IMR-90 (cell line): ENCODE results near the gene CD19. TPM values are rescaled to one million over a fixed set of nuclear protein-coding genes. Genes with fewer than 3 reads are reported as not detected.

Source experiments
- ATAC-seq: fragments of 200-7000 bp; cut with Tn5 transposase; 2 replicates; pipeline ENCODE4 v1.9.1; 2020; ENCODE audit warnings: low read depth, mild to moderate bottlenecking, moderate library complexity
- BruUV-seq: library from RNA; stranded (reverse); fragments of 400-500 nt; replicated peaks from 2 replicates; lab custom pipeline; 2021; lab: Mats Ljungman, UMichigan
- CTCF ChIA-PET: fragments of 300-600 bp; formaldehyde crosslinking; extraction: SDS; loops from one replicate; lab custom pipeline; 2021; ENCODE audit warnings: antibody characterized with exemption; lab: Yijun Ruan, JAX
- POLR2A ChIA-PET: fragments of 300-600 bp; sonication (Branson Sonifier 250); formaldehyde crosslinking; loops from one replicate; lab custom pipeline; 2022; ENCODE audit warnings: antibody characterized with exemption; ENCODE audit not compliant: unreplicated experiment; lab: Charles Lee
- DNase-seq: peaks from one replicate; pipeline ENCODE4 v3.0.0; 2013
- H2AFZ ChIP-seq: replicated peaks from 2 replicates; pipeline ENCODE3; 2013; ENCODE audit warnings: low read length, mild to moderate bottlenecking; ENCODE audit not compliant: poor library complexity
- H2AK5ac ChIP-seq: 2 replicates; pipeline ENCODE4 v1.6.1; 2013; ENCODE audit warnings: low read depth, low read length, inconsistent platforms
- H2AK9ac ChIP-seq: replicated peaks from 2 replicates; pipeline ENCODE3; 2013; ENCODE audit warnings: mild to moderate bottlenecking, low read depth, low read length, moderate library complexity; ENCODE audit not compliant: poor library complexity
- H2BK120ac ChIP-seq: 2 replicates; pipeline ENCODE4 v1.6.1; 2013; ENCODE audit warnings: low read depth, low read length, inconsistent platforms
- H2BK15ac ChIP-seq: 3 replicates; pipeline ENCODE4 v1.6.1; 2013; ENCODE audit warnings: low read depth, low read length, inconsistent platforms
- H2BK20ac ChIP-seq: 2 replicates; pipeline ENCODE4 v1.6.1; 2013; ENCODE audit warnings: low read depth, mild to moderate bottlenecking, inconsistent platforms, low read length, moderate library complexity
- H2BK5ac ChIP-seq: 2 replicates; pipeline ENCODE4 v1.6.1; 2013; ENCODE audit warnings: mild to moderate bottlenecking, low read depth, low read length, inconsistent platforms; ENCODE audit not compliant: poor library complexity, severe bottlenecking
- H3K14ac ChIP-seq: replicated peaks from 2 replicates; pipeline ENCODE4 v1.6.1; 2013; ENCODE audit warnings: low read depth, low read length, inconsistent platforms
- H3K18ac ChIP-seq: 2 replicates; pipeline ENCODE4 v1.6.1; 2013; ENCODE audit warnings: low read depth, low read length, control low read depth
- H3K23ac ChIP-seq: 2 replicates; pipeline ENCODE4 v1.6.1; 2013; ENCODE audit warnings: low read depth, low read length, inconsistent platforms
- H3K27ac ChIP-seq: 2 replicates; pipeline ENCODE4 v1.5.1; 2013; ENCODE audit warnings: mild to moderate bottlenecking, control low read depth, low read length; ENCODE audit not compliant: insufficient read depth
- H3K27me3 ChIP-seq: 2 replicates; pipeline ENCODE4 v1.6.1; 2013; ENCODE audit warnings: low read length; ENCODE audit not compliant: control insufficient read depth, insufficient read depth
- H3K36me3 ChIP-seq: 2 replicates; pipeline ENCODE4 v1.6.1; 2013; ENCODE audit warnings: low read length, mixed read lengths; ENCODE audit not compliant: control insufficient read depth, insufficient read depth
- H3K4ac ChIP-seq: 2 replicates; pipeline ENCODE4 v1.6.1; 2013; ENCODE audit warnings: low read depth, low read length, inconsistent platforms
- H3K4me1 ChIP-seq: 2 replicates; pipeline ENCODE4 v1.6.1; 2013; ENCODE audit warnings: low read length, mixed read lengths; ENCODE audit not compliant: control insufficient read depth, insufficient read depth
- H3K4me2 ChIP-seq: 2 replicates; pipeline ENCODE4 v1.6.1; 2013; ENCODE audit warnings: low read depth, mild to moderate bottlenecking, control low read depth, low read length, moderate library complexity
- H3K4me3 ChIP-seq: 2 replicates; pipeline ENCODE4 v1.5.1; 2013; ENCODE audit warnings: low read depth, mild to moderate bottlenecking, control low read depth, low read length, moderate library complexity; ENCODE audit not compliant: insufficient read depth
- H3K56ac ChIP-seq: 2 replicates; pipeline ENCODE4 v1.6.1; 2013; ENCODE audit warnings: low read length, inconsistent platforms; ENCODE audit not compliant: insufficient read depth; ENCODE audit errors: extremely low read depth
- H3K79me1 ChIP-seq, 2 experiments: 2 replicates each; pipeline ENCODE4 v1.6.1; 2013; ENCODE audit warnings: low read length in 2 of 2, inconsistent platforms in 1 of 2, low read depth in 1 of 2
- H3K9ac ChIP-seq: 2 replicates; pipeline ENCODE4 v1.6.1; 2013; ENCODE audit warnings: low read depth, low read length, control low read depth
- H3K9me1 ChIP-seq: 2 replicates; pipeline ENCODE4 v1.6.1; 2013; ENCODE audit warnings: low read length, inconsistent platforms; ENCODE audit not compliant: insufficient read depth
- H3K9me3 ChIP-seq: 2 replicates; pipeline ENCODE4 v1.6.1; 2013; ENCODE audit warnings: low read length; ENCODE audit not compliant: control insufficient read depth, insufficient read depth
- H4K20me1 ChIP-seq: 2 replicates; pipeline ENCODE4 v1.6.1; 2013; ENCODE audit warnings: low read length, inconsistent platforms; ENCODE audit not compliant: insufficient read depth
- H4K5ac ChIP-seq: 2 replicates; pipeline ENCODE4 v1.6.1; 2013; ENCODE audit warnings: mild to moderate bottlenecking, low read depth, low read length, control low read depth
- H4K8ac ChIP-seq, 2 experiments: 2 replicates each; pipeline ENCODE4 v1.6.1; 2013; ENCODE audit warnings: low read depth in 2 of 2, low read length in 2 of 2, control low read depth in 1 of 2, inconsistent platforms in 1 of 2
- H4K91ac ChIP-seq: 2 replicates; pipeline ENCODE4 v1.6.1; 2013; ENCODE audit warnings: low read depth, low read length, inconsistent platforms; ENCODE audit not compliant: insufficient read depth
- MAFK ChIP-seq: IDR thresholded peaks from 2 replicates; pipeline ENCODE4 v1.6.1; 2012; ENCODE audit warnings: low read depth, low read length, improper control_type of control experiment
- MAZ ChIP-seq: IDR thresholded peaks from 2 replicates; pipeline ENCODE4 v1.6.1; 2012; ENCODE audit warnings: low read depth, mild to moderate bottlenecking, low read length, improper control_type of control experiment, moderate library complexity, borderline replicate concordance
- WGBS, 2 experiments: methylation state at CpG; one replicate each; pipeline versions ENCODE4 v1.1.5 to v1.1.7; 2013; ENCODE audit warnings: missing lambda C conversion rate in 2 of 2; ENCODE audit not compliant: insufficient read length in 1 of 2; ENCODE audit errors: extremely low coverage in 2 of 2; 5-methylcytosine and 5-hydroxymethylcytosine counted together
- dilution Hi-C: fragments of 300-500 bp; cut with HindIII; formaldehyde crosslinking; loops from one replicate; pipeline ENCODE4 v1.14.3; 2018; ENCODE audit warnings: low sequenced_read_pairs; ENCODE audit not compliant: unreplicated experiment
- in situ Hi-C: fragments of 300-500 bp; cut with MboI; formaldehyde crosslinking; loops from 3 replicates; pipeline ENCODE4 v1.14.3; 2019; ENCODE audit warnings: low sequenced_read_pairs, inconsistent platforms, mixed read lengths
- intact Hi-C: fragments of 100-400 bp; cut with micrococcal nuclease; formaldehyde crosslinking; loops from 2 replicates; pipeline ENCODE4 v1.10.0; 2022
- polyA plus RNA-seq, 3 experiments: library from polyadenylated mRNA; depleted of rRNA; stranded (reverse); fragments of >200 nt; gene quantifications; 2 replicates each; pipeline ENCODE4 v1.2.3, GENCODE V29; 2012; ENCODE audit warnings: low replicate concordance in 1 of 3
- total RNA-seq: library from RNA; depleted of rRNA; stranded (reverse); fragments of >200 nt; gene quantifications from 2 replicates; pipeline ENCODE4 v1.2.3, GENCODE V29; 2012

Gene CD19
- total and polyA plus RNA-seq, 2 of the 4 experiments (the other 2 are of a cell fraction) = not detected

DNA sequence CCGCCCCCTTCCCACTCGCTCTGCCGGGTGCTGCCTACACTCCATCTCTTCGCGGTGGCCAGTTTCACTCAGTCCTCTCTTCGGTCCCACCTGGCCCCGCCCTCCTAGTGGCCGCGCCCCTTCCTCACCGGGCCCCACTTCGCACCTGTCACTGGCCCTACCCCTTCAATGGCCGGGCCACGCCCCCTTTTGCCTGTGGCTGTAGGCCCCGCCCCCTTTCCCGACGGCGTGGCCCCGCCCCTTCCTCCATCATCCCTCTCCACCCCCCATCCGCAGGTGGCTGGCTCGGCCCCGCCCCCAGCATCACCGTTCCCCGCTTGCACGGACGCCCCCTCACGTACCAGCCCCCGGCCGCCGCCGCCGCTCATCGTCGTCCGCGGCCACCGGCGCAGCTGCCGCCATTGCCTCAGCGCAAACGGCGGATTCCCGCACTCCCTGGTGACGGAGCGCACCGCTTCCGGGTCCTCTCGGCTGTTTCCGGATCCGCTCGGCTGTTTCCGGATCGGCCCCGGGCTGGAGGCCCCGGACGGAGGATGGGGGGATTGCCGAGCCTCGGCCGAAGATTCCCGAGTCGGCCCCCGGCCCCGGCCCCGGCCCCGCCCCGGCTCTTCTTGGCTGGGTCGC is 6.9 kb upstream of the CD19 start, which contains the start of gene RABEP2:
Gene RABEP2, minus strand, starts transcription at position 477 of the 624 bp plus-strand sequence. Its CDS starts 75 bp downstream, at position 402.
- Histone ChIP-seq H2AK9ac (peak within 1 kb of the TSS; percentile 97), H3K9me3 (no peaks in the 10 kb centered on the region), H2BK15ac (peak within 1 kb of the TSS; percentile 71; the same call in 1 of the 3 replicates), H2BK20ac (no peak within 1 kb of the TSS), H4K20me1 (peaks cover 9% of the 10 kb centered on the region; the same call in 1 of the 2 replicates), H3K18ac (peak within 1 kb of the TSS; percentile 77), H4K8ac (peak within 1 kb of the TSS; percentile 70 to 99), H4K5ac (peak within 1 kb of the TSS; percentile 78), H2BK120ac (peak within 1 kb of the TSS; percentile 71), H2BK5ac (peak within 1 kb of the TSS; percentile 92), H3K4me3 (peak within 1 kb of the TSS; percentile 98), H3K9me1 (peaks cover 7% of the 10 kb centered on the region), H3K14ac (peak within 1 kb of the TSS; percentile 97), H3K27me3 (no peaks in the 10 kb centered on the region), H3K4me1 (peaks cover 2% of the 10 kb centered on the region; the same call in 1 of the 2 replicates), H3K4ac (peak within 1 kb of the TSS; percentile 96), H3K4me2 (peak within 1 kb of the TSS; percentile 83), H4K91ac (peak within 1 kb of the TSS; percentile 87), H3K79me1 (peaks cover 0 to 13% of the 10 kb centered on the region in 2 experiments; a peak in 3 of 4 replicates), H3K23ac (peak within 1 kb of the TSS; percentile 96), H3K56ac (peak within 1 kb of the TSS; percentile 60), H2AK5ac (peak within 1 kb of the TSS; percentile 90), H3K36me3 (peaks cover 3% of the 10 kb centered on the region; the same call in 1 of the 2 replicates), H3K9ac (peak within 1 kb of the TSS; percentile 95), H2AFZ (peak within 1 kb of the TSS; percentile 100), H3K27ac (peak within 1 kb of the TSS; percentile 96)
- TF ChIP-seq MAFK = no peak
- peak; percentile 2; the same call in 1 of the 2 replicates for TF ChIP-seq MAZ
- DNase-seq (peak; percentile 78), ATAC-seq (peak; percentile 97)
- in situ Hi-C loops = loop anchor here (5.0 kb wide), 1 partner anchor 48 kb away; the partner anchor contains the start of gene ATP2A1
- dilution Hi-C loops = no loop called here
- ChIA-PET POLR2A (interaction anchor here (1.0 kb wide), 1 partner anchor 15 kb away, joined by 4 read pairs; no protein-coding TSS in a partner anchor), CTCF (no interaction called here)
- BruUV-seq = no TSS peak
- 1% methylated on average over 22 of the region's 66 CpGs; no CpG with 5 or more reads in 1 of the 2 experiments for WGBS, 2 experiments
- intact Hi-C loops = loop anchor here (2.0 to 5.0 kb wide), 2 partner anchors 20 to 63 kb away; partner anchors contain the start of gene SH2B1
